Stomach (tissue), 9 donors: ENCODE results near the gene BTLA. TPM values are rescaled to one million over a fixed set of nuclear protein-coding genes. Genes with fewer than 3 reads are reported as not detected.

Experiments used
- DNase-seq, 2 donors: peaks; one replicate each; pipeline versions ENCODE4 v3.0.0 to v3.0.0-alpha.2; 2013 to 2019
- H3K27ac ChIP-seq, 5 donors: fragments of 200-600 bp in 4 of 5; sonication (generic) in 4 of 5; one replicate each; pipeline ENCODE4 v1.5.1; 2013 to 2019; ENCODE audit warnings: mild to moderate bottlenecking in 1 of 5, moderate library complexity in 1 of 5
- H3K27me3 ChIP-seq, 3 donors: fragments of 200-600 bp; sonication (generic); one replicate each; pipeline ENCODE4 v1.5.1; 2017 to 2019; ENCODE audit warnings: mixed run types in 1 of 3
- H3K36me3 ChIP-seq, 4 donors: fragments of 200-600 bp; sonication (generic); 1 replicate in 3 of 4; 2 replicates in 1 of 4; pipeline ENCODE4 v1.5.1; 2016 to 2019
- H3K4me1 ChIP-seq, 4 donors: fragments of 200-600 bp; sonication (generic); one replicate each; pipeline ENCODE4 v1.5.1; 2016 to 2019
- H3K4me3 ChIP-seq, 4 donors: fragments of 200-600 bp; sonication (generic) in 3 of 4; one replicate each; pipeline ENCODE4 v1.5.1; 2016 to 2019; ENCODE audit warnings: mild to moderate bottlenecking in 1 of 4
- H3K9me3 ChIP-seq, 4 donors: fragments of 200-600 bp; sonication (generic); one replicate each; pipeline ENCODE4 v1.5.1; 2016 to 2019
- CTCF ChIP-seq, 7 experiments: fragments of 450-650 bp in 4 of 7; fragments of 200-600 bp in 3 of 7; sonication (generic) in 3 of 7; IDR thresholded peaks; one replicate each; pipeline ENCODE4 v1.5.1; 2016 to 2019; ENCODE audit warnings: antibody characterized with exemption in 7 of 7, control low read depth in 2 of 7, mild to moderate bottlenecking in 1 of 7
- EP300 ChIP-seq: sonication (generic); formaldehyde crosslinking; IDR thresholded peaks from one replicate; pipeline ENCODE4 v1.6.1; 2017; ENCODE audit warnings: antibody characterized with exemption
- POLR2A ChIP-seq, 4 donors: fragments of 450-650 bp; IDR thresholded peaks; one replicate each; pipeline ENCODE4 v1.6.1; 2016; ENCODE audit warnings: antibody characterized with exemption in 4 of 4, control low read depth in 2 of 4, mild to moderate bottlenecking in 1 of 4, moderate library complexity in 1 of 4
- POLR2AphosphoS5 ChIP-seq, 3 donors: sonication (generic); formaldehyde crosslinking; IDR thresholded peaks; one replicate each; pipeline ENCODE4 v1.6.1; 2016; ENCODE audit warnings: antibody characterized with exemption in 3 of 3
- WGBS, 5 donors: extraction: QIAGEN DNeasy Blood & Tissue Kit in 3 of 5; methylation state at CpG; one replicate each; pipeline versions ENCODE4 v1.1.5 to v1.1.7; 2013 to 2018; 5-methylcytosine and 5-hydroxymethylcytosine counted together
- intact Hi-C: fragments of 100-400 bp; cut with DNase I; formaldehyde crosslinking; loops from one replicate; pipeline ENCODE4 v1.15.1; 2023; ENCODE audit warnings: low total_unique reads
- polyA plus RNA-seq, 3 donors: library from polyadenylated mRNA; stranded (reverse); fragments of 200-250 nt; gene quantifications; one replicate each; pipeline ENCODE4 v1.2.3, GENCODE V29; 2013
- total RNA-seq, 5 donors: library from RNA; depleted of rRNA; stranded (reverse); fragments of >200 nt; gene quantifications; one replicate each; pipeline versions ENCODE4 v1.1.0 to v1.2.3, GENCODE V29; 2014 to 2016
- donor health status: healthy with polysubstance abuse.
- donor health status: Bipolar disorder and iron deficiency.
- donor health status: healthy.

BTLA gene
- total and polyA plus RNA-seq, 8 donors = 1.1 to 2.4 TPM; not detected in 6

DNA sequence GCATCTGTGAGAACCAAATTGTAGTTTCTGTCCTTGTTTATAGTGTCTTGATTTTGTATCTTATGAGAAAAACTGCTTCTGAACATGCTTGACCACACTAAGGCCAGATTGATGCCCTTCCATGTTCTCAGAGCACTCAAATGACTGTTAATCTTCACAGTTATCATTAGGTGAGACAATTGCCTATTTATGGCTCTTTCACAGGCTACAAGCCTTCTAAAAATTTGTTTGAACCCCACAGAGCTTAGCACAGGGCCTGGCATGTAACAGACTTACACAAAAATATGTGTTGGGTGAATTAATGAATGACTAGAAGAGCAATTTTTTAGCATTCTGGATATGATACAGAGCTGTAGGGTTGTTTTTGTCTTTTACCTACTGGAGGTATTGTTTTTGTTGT, 43.1 kb downstream of the BTLA start:
- H3K4me3 ChIP-seq = no peak overlapping the region
- DNase-seq = no peak
- H3K27ac ChIP-seq = no peak overlapping the region
- H3K27me3 ChIP-seq = no peaks in the 10 kb centered on the region
- H3K36me3 ChIP-seq = no peaks in the 10 kb centered on the region
- intact Hi-C loops = no loop called here
- H3K4me1 ChIP-seq = no peaks in the 10 kb centered on the region
- TF ChIP-seq POLR2A (IDR thresholded peaks at IDR 0.05) = no peak
- H3K9me3 ChIP-seq = no peaks in the 10 kb centered on the region

DNA sequence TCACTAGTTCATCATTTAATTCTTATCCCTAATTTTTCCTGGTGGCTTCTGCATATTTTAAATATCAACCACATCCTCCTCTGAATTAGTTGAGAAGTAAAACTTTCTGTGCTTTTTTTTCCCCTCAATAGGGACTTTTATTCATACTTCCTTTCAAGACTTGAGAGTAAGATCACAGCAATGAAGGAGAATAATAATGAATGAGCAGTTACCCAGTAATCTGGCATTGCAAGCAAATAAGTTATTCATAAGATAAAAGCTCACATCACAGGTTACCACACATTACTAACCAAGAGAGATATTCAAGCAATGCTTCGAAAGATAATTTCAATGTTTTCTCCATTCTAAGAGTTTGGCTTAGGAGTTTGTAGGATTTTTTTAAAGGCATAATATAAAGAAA, 50.3 kb downstream of the BTLA start:
- Histone ChIP-seq H3K36me3 (no peaks in the 10 kb centered on the region), H3K27me3 (no peaks in the 10 kb centered on the region), H3K27ac (no peak overlapping the region), H3K4me3 (no peak overlapping the region), H3K9me3 (no peaks in the 10 kb centered on the region), H3K4me1 (no peaks in the 10 kb centered on the region)
- DNase-seq = no peak
- 39 to 91% (median 87%) methylated on average over 1 of the region's 1 CpG for WGBS, 5 donors
- intact Hi-C loops = no loop called here
- no peak for TF ChIP-seq POLR2AphosphoS5 (IDR thresholded peaks at IDR 0.05)

GRCh38 chr3:112446343-112446742, 52.9 kb downstream of the BTLA start:
- Histone ChIP-seq H3K27me3 (no peaks in the 10 kb centered on the region), H3K9me3 (no peaks in the 10 kb centered on the region), H3K4me1 (no peaks in the 10 kb centered on the region), H3K4me3 (no peak overlapping the region), H3K36me3 (no peaks in the 10 kb centered on the region), H3K27ac (no peak overlapping the region)
- intact Hi-C loops = no loop called here
- 82 to 100% (median 95%) methylated on average over 1 of the region's 1 CpG for WGBS, 5 donors
- TF ChIP-seq CTCF (IDR thresholded peaks at IDR 0.05) (no peak), POLR2AphosphoS5 (IDR thresholded peaks at IDR 0.05) (no peak), EP300 (no peak), POLR2A (IDR thresholded peaks at IDR 0.05) (no peak)
- no peak for DNase-seq

DNA sequence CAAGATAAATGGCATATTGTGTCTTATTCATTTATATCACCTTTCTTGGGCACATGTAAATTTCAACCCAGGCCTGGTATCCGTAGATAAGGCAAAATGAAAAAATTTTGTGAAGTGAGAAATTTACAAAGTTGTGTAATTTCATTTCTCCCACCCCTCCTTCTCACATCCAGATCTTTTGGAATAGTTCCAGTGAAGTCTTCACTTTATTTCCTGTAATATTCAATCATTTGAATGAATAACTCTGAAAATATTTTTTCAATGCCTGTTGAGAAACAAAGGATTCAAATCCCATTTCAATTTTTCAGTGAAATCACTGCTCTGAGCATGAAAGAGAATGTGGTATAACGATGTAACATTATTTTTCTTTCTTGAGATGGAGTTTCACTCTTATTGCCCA, 53.4 kb downstream of the BTLA start:
- intact Hi-C loops = no loop called here
- Histone ChIP-seq H3K4me1 (no peaks in the 10 kb centered on the region), H3K9me3 (no peaks in the 10 kb centered on the region), H3K27ac (no peak overlapping the region), H3K4me3 (no peak overlapping the region), H3K27me3 (no peaks in the 10 kb centered on the region), H3K36me3 (no peaks in the 10 kb centered on the region)
- DNase-seq = no peak
- TF ChIP-seq POLR2A (IDR thresholded peaks at IDR 0.05) (no peak), EP300 (no peak), POLR2AphosphoS5 (IDR thresholded peaks at IDR 0.05) (no peak), CTCF (IDR thresholded peaks at IDR 0.05) (no peak)
- WGBS, 5 donors = 72 to 85% (median 80%) methylated on average over 2 of the region's 2 CpGs

DNA sequence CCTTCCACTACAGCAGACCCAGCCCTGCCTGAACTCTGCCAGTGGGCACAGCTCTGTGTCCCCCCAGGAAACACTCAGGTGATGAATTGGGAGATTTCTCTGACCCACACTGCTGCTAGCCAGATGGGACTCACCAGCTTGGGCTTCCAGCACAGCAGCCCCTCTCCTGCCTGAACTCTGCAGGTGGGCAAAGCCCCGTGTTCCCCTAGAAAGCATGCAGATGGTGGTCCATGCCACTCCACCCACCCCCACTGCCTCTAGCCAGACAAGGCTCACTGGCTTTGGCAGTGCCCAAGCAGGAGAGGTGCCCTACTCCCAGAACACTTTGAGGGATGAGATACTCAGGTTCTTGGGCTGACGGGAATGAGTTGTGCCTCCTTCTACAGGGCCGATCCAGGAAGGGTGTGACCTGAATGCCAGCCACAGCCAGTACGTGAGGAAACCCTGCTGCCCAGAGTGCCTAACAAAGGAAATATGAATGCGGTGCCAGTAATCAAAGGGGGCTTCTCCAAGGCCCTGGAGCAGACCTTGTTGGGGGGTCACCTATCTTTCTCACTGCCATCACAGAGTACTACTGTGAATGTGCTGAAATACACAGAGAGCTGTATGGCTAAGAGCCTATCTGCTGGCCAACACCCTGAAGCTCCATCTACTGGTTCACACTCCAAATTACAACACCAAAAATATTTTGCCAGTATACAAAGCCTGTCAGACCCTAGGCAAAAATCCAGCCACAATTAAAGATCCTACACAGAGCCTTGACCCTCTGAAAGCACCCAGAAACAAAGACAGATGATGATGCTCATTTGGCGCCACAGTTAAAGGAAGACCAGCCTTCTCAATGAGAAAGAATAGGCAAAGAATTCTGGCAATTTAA, 61.9 kb downstream of the BTLA start:
- H3K27me3 ChIP-seq = no peaks in the 10 kb centered on the region
- no peaks in the 10 kb centered on the region for H3K4me1 ChIP-seq
- H3K36me3 ChIP-seq = no peaks in the 10 kb centered on the region
- TF ChIP-seq POLR2AphosphoS5 (IDR thresholded peaks at IDR 0.05) (no peak), CTCF (IDR thresholded peaks at IDR 0.05) (peak in 1 of 7 experiments; percentile 7)
- H3K9me3 ChIP-seq = peaks cover 0 to 16% (median 2%) of the 10 kb centered on the region in 4 donors
- intact Hi-C loops = no loop called here
- DNase-seq = peak in 1 of 2 donors; percentile 19
- H3K4me3 ChIP-seq = no peak overlapping the region
- no peak overlapping the region for H3K27ac ChIP-seq
- WGBS, 5 donors = 86 to 98% (median 92%) methylated on average over 6 of the region's 6 CpGs
